GM12878 (cell line): Measurements from ENCODE around the gene TEX28. TPM values are rescaled to one million over a fixed set of nuclear protein-coding genes. Genes with fewer than 3 reads are reported as not detected.
A peak's percentile ranks its signal among the peaks of the same experiment; 100 is the strongest.

ENCODE experiments used
- ATAC-seq: fragments of 200-7000 bp; cut with Tn5 transposase; 3 replicates; pipeline ENCODE4 v1.9.1; 2020; ENCODE audit warnings: mild to moderate bottlenecking, moderate library complexity
- BruUV-seq: library from RNA; stranded (reverse); fragments of 400-500 nt; replicated peaks from 2 replicates; lab custom pipeline; 2021; lab: Mats Ljungman, UMichigan
- CTCF ChIA-PET: fragments of 300-600 bp; sonication (Branson Sonifier 250); formaldehyde crosslinking; extraction: SDS; loops from one replicate; lab custom pipeline; 2021; ENCODE audit warnings: inconsistent platforms; lab: Yijun Ruan, JAX
- POLR2A ChIA-PET: fragments of 350-600 bp; formaldehyde crosslinking; extraction: SDS; loops from one replicate; lab custom pipeline; 2021; ENCODE audit warnings: inconsistent platforms; lab: Charles Lee
- RAD21 ChIA-PET: fragments of 300-600 bp; sonication (Branson Sonifier 250); formaldehyde crosslinking; loops from one replicate; lab custom pipeline; 2023; ENCODE audit warnings: antibody characterized with exemption; ENCODE audit not compliant: unreplicated experiment; lab: Charles Lee
- SMC1A ChIA-PET: fragments of 300-600 bp; sonication (Branson Sonifier 250); formaldehyde crosslinking; loops from one replicate; lab custom pipeline; 2023; ENCODE audit not compliant: unreplicated experiment, uncharacterized antibody; lab: Charles Lee
- DNase-seq: peaks from one replicate; pipeline ENCODE4 v3.0.0-alpha.2; 2011; ENCODE audit warnings: low read depth, low spot score
- FAIRE-seq: peaks from 3 replicates; lab custom pipeline; 2011; peaks lifted over from hg19 to GRCh38; lab: Jason Lieb, UNC
- H2AFZ ChIP-seq: 2 replicates; pipeline ENCODE4 v1.6.0; 2011; ENCODE audit warnings: low read depth, low read length, control low read depth; ENCODE audit not compliant: control insufficient read depth
- H3K27ac ChIP-seq: 2 replicates; pipeline ENCODE4 v1.5.1; 2011; ENCODE audit warnings: control low read depth; ENCODE audit not compliant: control insufficient read depth, insufficient read depth
- H3K27me3 ChIP-seq, 2 experiments: replicated peaks in 1 of 2; 2 replicates each; pipeline versions ENCODE4 v1.6.0 to v1.6.1; 2011; ENCODE audit warnings: low read length in 1 of 2; ENCODE audit not compliant: control insufficient read depth in 2 of 2, insufficient read depth in 2 of 2
- H3K36me3 ChIP-seq, 2 experiments: 2 replicates each; pipeline ENCODE4 v1.5.1; 2011; ENCODE audit warnings: low read length in 1 of 2; ENCODE audit not compliant: control insufficient read depth in 2 of 2, insufficient read depth in 2 of 2
- H3K4me1 ChIP-seq: 2 replicates; pipeline ENCODE4 v1.6.1; 2011; ENCODE audit warnings: mild to moderate bottlenecking, low read length, moderate library complexity, mixed read lengths; ENCODE audit not compliant: control insufficient read depth, insufficient read depth
- H3K4me2 ChIP-seq: 2 replicates; pipeline ENCODE4 v1.6.0; 2011; ENCODE audit warnings: control low read depth; ENCODE audit not compliant: control insufficient read depth, insufficient read depth
- H3K4me3 ChIP-seq: fragments of 200-600 bp; sonication (generic); 2 replicates; pipeline ENCODE4 v1.5.1; 2016
- H3K79me2 ChIP-seq: 2 replicates; pipeline ENCODE4 v1.6.0; 2011; ENCODE audit warnings: low read length; ENCODE audit not compliant: control insufficient read depth, insufficient read depth
- H3K9ac ChIP-seq: 2 replicates; pipeline ENCODE4 v1.8.0; 2011; ENCODE audit warnings: low read length, control low read depth, mixed read lengths; ENCODE audit not compliant: control insufficient read depth, insufficient read depth
- H3K9me3 ChIP-seq: replicated peaks from 3 replicates; pipeline ENCODE4 v1.5.1; 2011; ENCODE audit warnings: mild to moderate bottlenecking, low read length; ENCODE audit not compliant: control insufficient read depth, insufficient read depth
- H4K20me1 ChIP-seq: 2 replicates; pipeline ENCODE4 v1.6.0; 2011; ENCODE audit not compliant: control insufficient read depth, insufficient read depth
- ATF7 ChIP-seq: fragments of 450-650 bp; IDR thresholded peaks from 2 replicates; pipeline ENCODE4 v1.6.1; 2016; ENCODE audit warnings: low read depth, mild to moderate bottlenecking
- BHLHE40 ChIP-seq, 2 experiments: fragments of 450-650 bp in 1 of 2; IDR thresholded peaks; 2 replicates each; pipeline ENCODE4 v1.6.1; 2011 to 2017; ENCODE audit warnings: low read depth in 2 of 2, borderline replicate concordance in 1 of 2, improper control_type of control experiment in 1 of 2, low read length in 1 of 2, mild to moderate bottlenecking in 1 of 2
- CREB1 ChIP-seq: IDR thresholded peaks from 2 replicates; pipeline ENCODE4 v1.6.1; 2012; ENCODE audit warnings: low read depth, mild to moderate bottlenecking, inconsistent platforms
- EZH2 ChIP-seq: IDR thresholded peaks from 2 replicates; pipeline ENCODE4 v1.6.1; 2012; ENCODE audit warnings: low read depth, mild to moderate bottlenecking, control low read depth, inconsistent platforms, low read length, borderline replicate concordance; ENCODE audit not compliant: control insufficient read depth
- NR2C1 ChIP-seq: fragments of 450-650 bp; IDR thresholded peaks from 2 replicates; pipeline ENCODE4 v1.6.1; 2017; ENCODE audit warnings: antibody characterized with exemption, mild to moderate bottlenecking, moderate library complexity
- RAD21 ChIP-seq: IDR thresholded peaks from 2 replicates; pipeline ENCODE4 v1.6.1; 2011; ENCODE audit warnings: mild to moderate bottlenecking, low read depth, low read length, moderate library complexity; ENCODE audit not compliant: insufficient read depth
- RAD51 ChIP-seq: fragments of 450-650 bp; IDR thresholded peaks from 2 replicates; pipeline ENCODE4 v1.6.1; 2016; ENCODE audit warnings: moderate library complexity, mild to moderate bottlenecking, inconsistent platforms
- SMC3 ChIP-seq: IDR thresholded peaks from 2 replicates; pipeline ENCODE4 v1.6.1; 2011; ENCODE audit warnings: low read length, improper control_type of control experiment, borderline replicate concordance
- YY1 ChIP-seq: IDR thresholded peaks from 2 replicates; pipeline ENCODE4 v1.6.1; 2011; ENCODE audit warnings: low read depth, mild to moderate bottlenecking, low read length
- WGBS: methylation state at CpG from one replicate; pipeline ENCODE4 v1.1.6; 2016; ENCODE audit warnings: low lambda C conversion rate; ENCODE audit not compliant: insufficient replicate concordance, insufficient coverage; ENCODE audit errors: missing lambda C conversion rate; 5-methylcytosine and 5-hydroxymethylcytosine counted together
- in situ Hi-C: fragments of 300-500 bp; cut with MboI; formaldehyde crosslinking; loops from 9 replicates; pipeline ENCODE4 v1.14.3; 2018; ENCODE audit warnings: mixed read lengths
- intact Hi-C: fragments of 100-400 bp; cut with micrococcal nuclease; formaldehyde crosslinking; loops from one replicate; pipeline ENCODE4 v1.14.2; 2022; ENCODE audit not compliant: unreplicated experiment
- polyA plus RNA-seq, 11 experiments: library from polyadenylated mRNA; depleted of rRNA in 4 of 11; unstranded in 6 of 11; stranded (reverse) in 5 of 11; fragments of >200 nt; fragmentation: Nextera tagmentation in 4 of 11; fragmentation: Illumina TruSeq in 1 of 11; extraction: Ambion mirVana in 4 of 11; extraction: Trizol in 1 of 11; gene quantifications; 1 replicate in 1 of 11; 2 replicates in 10 of 11; pipeline versions ENCODE4 v1.2.1 to v1.2.3, GENCODE V29; 2011 to 2016; ENCODE audit warnings: inconsistent platforms in 2 of 11, missing spikeins in 2 of 11, low read depth in 1 of 11
- total RNA-seq, 4 experiments: library from RNA; depleted of rRNA in 3 of 4; stranded (reverse); fragments of >200 nt in 3 of 4; fragmentation: Illumina TruSeq in 1 of 4; extraction: Trizol in 1 of 4; gene quantifications; 2 replicates each; pipeline versions ENCODE4 v1.2.1 to v1.2.3, GENCODE V29; 2013 to 2021
- TF ChIP-seq, protein P1 (sequence below): fragments of 450-650 bp; IDR thresholded peaks from 2 replicates; pipeline ENCODE4 v1.6.1; 2017; ENCODE audit warnings: antibody characterized with exemption, mild to moderate bottlenecking, moderate library complexity
- TF ChIP-seq, protein P2 (sequence below), 3 experiments: IDR thresholded peaks in 2 of 3; conservative IDR thresholded peaks in 1 of 3; 2 replicates each; pipeline ENCODE4 v1.5.1; 2011; ENCODE audit warnings: low read depth in 3 of 3, low read length in 3 of 3, mild to moderate bottlenecking in 3 of 3, control low read depth in 2 of 3, moderate library complexity in 2 of 3, inconsistent platforms in 1 of 3, mixed read lengths in 1 of 3; ENCODE audit not compliant: control insufficient read depth in 2 of 3, insufficient read depth in 1 of 3; ENCODE audit errors: extremely low read depth in 1 of 3
- TF ChIP-seq, protein P3 (sequence below): fragments of 450-650 bp; IDR thresholded peaks from 2 replicates; pipeline ENCODE4 v1.6.1; 2016; ENCODE audit warnings: mild to moderate bottlenecking

TEX28 gene
- total and polyA plus RNA-seq, 10 of the 15 experiments (the other 5 are each of a cell fraction or from before 2014, with no cell fraction given) = not detected

DNA sequence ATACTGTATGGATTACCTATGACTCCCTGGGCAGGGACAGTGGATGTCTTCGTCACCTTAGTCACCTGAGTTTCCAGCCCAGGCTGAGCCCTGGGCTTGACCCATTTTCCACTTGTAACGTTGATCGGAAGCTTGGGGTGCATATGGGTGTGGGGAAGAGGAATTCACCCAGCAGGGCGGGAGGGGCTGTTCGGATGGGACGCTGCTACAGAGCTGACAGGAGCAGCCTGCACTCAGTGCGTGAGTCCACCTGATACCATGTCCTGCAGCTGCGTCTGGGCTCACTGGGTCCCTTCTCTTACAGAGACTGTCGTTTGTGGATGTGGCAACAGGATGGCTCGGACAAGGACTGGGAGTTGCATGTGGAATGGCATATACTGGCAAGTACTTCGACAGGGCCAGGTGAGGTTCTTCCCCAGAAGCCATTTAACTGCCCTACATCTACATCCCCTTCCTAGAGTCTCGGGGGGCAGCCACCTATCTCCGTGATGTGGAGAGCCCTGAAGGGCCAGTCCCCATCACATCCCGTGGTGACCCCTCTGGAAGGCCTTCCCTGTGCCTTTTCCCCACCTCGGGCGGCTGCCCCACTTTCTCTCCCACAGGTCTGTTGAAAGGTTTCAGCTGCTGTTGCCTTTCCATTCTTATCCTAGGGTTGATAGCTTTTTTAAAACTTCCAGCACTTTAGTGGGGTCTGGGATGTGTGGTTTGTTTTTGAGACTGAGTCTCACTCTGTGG is 14.3 kb upstream of the TEX28 start (continued):
- TF ChIP-seq, protein P1, sequence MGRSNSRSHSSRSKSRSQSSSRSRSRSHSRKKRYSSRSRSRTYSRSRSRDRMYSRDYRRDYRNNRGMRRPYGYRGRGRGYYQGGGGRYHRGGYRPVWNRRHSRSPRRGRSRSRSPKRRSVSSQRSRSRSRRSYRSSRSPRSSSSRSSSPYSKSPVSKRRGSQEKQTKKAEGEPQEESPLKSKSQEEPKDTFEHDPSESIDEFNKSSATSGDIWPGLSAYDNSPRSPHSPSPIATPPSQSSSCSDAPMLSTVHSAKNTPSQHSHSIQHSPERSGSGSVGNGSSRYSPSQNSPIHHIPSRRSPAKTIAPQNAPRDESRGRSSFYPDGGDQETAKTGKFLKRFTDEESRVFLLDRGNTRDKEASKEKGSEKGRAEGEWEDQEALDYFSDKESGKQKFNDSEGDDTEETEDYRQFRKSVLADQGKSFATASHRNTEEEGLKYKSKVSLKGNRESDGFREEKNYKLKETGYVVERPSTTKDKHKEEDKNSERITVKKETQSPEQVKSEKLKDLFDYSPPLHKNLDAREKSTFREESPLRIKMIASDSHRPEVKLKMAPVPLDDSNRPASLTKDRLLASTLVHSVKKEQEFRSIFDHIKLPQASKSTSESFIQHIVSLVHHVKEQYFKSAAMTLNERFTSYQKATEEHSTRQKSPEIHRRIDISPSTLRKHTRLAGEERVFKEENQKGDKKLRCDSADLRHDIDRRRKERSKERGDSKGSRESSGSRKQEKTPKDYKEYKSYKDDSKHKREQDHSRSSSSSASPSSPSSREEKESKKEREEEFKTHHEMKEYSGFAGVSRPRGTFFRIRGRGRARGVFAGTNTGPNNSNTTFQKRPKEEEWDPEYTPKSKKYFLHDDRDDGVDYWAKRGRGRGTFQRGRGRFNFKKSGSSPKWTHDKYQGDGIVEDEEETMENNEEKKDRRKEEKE = no peak
- TF ChIP-seq NR2C1 = no peak
- no peak for TF ChIP-seq ATF7

DNA sequence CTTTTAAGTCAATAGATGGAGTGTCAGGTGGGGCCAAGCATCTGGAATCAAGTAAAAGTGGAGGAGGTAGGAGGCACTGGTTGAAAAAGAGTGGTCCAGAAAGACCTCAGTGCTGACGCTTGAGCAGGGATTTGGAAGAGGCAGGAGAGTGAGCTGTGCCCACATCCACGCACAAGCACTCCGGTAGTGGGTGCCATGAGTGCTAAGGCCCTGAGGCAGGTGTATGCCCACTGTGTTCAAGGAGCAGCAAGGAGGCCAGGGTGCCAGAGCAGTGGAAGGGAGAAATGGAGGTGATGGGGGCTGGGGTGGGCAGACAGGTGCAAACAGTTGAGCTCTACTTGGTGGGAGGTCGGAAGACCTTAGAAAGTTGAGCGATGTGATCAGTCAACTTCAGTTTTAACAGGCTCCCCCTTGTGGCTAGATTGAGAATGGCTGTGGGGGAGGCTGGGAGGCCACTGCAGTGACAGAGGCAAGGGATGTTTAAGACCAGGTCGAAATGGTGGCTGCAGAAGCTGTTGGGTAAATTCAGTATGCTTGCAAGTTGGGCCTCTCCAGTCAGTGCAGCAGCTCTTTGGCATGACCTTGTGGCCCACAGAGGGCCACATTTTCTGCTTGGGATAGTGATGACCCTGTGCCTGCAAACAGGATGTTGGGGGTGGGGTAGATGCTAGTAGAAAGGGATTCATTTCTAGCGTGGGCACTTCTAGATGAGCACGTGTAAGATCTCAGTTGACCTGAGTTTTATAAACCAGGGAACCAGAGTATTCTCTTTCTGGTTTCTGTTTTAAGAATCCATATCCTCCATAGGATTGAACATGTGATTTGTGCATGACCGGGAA is 13.4 kb upstream of the TEX28 start:
- Histone ChIP-seq H3K36me3 (no peaks in the 10 kb centered on the region), H4K20me1 (no peaks in the 10 kb centered on the region), H3K27me3 (no peaks in the 10 kb centered on the region), H3K9me3 (no peaks in the 10 kb centered on the region; the same call in 2 of the 3 replicates), H3K4me1 (peaks cover under 1% of the 10 kb centered on the region; the same call in 1 of the 2 replicates), H3K4me2 (no peak overlapping the region), H2AFZ (no peak overlapping the region), H3K4me3 (no peak overlapping the region), H3K79me2 (no peaks in the 10 kb centered on the region), H3K27ac (no peak overlapping the region), H3K9ac (no peak overlapping the region)
- ChIA-PET RAD21 (interaction anchor here (0.6 to 1.3 kb wide), 3 partner anchors 10 to 198 kb away, joined by 3 to 4 read pairs (median 3); no protein-coding TSS in a partner anchor), POLR2A (interaction anchor here (0.5 kb wide), 1 partner anchor 272 kb away, joined by 3 read pairs; no protein-coding TSS in a partner anchor), SMC1A (interaction anchor here (0.9 kb wide), 1 partner anchor 173 kb away, joined by 4 read pairs; no protein-coding TSS in a partner anchor), CTCF (interaction anchor here (0.7 to 4.0 kb wide), 6 partner anchors 8 to 217 kb away, joined by 3 to 17 read pairs (median 4); no protein-coding TSS in a partner anchor)
- TF ChIP-seq RAD21 (peak; percentile 40), RAD51 (no peak), EZH2 (no peak), YY1 (0 out of 2 replicates have a peak, but pooled peaks have one; percentile 39), BHLHE40 (IDR thresholded peaks at IDR 0.05; ENCODE audit: borderline replicate concordance in 1 of 2, low read depth in 2 of 2, low read length in 1 of 2) (no peak), CREB1 (no peak), SMC3 (peak; percentile 62)
- TF ChIP-seq, protein P2, sequence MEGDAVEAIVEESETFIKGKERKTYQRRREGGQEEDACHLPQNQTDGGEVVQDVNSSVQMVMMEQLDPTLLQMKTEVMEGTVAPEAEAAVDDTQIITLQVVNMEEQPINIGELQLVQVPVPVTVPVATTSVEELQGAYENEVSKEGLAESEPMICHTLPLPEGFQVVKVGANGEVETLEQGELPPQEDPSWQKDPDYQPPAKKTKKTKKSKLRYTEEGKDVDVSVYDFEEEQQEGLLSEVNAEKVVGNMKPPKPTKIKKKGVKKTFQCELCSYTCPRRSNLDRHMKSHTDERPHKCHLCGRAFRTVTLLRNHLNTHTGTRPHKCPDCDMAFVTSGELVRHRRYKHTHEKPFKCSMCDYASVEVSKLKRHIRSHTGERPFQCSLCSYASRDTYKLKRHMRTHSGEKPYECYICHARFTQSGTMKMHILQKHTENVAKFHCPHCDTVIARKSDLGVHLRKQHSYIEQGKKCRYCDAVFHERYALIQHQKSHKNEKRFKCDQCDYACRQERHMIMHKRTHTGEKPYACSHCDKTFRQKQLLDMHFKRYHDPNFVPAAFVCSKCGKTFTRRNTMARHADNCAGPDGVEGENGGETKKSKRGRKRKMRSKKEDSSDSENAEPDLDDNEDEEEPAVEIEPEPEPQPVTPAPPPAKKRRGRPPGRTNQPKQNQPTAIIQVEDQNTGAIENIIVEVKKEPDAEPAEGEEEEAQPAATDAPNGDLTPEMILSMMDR (IDR thresholded peaks at IDR 0.05 in 2 of 3, conservative IDR thresholded peaks at IDR 0.05 in 1 of 3; ENCODE audit: control insufficient read depth in 2 of 3, extremely low read depth in 1 of 3, insufficient read depth in 1 of 3, low read depth in 3 of 3, low read length in 3 of 3) = peak; percentile 60 to 80 (median 67)
- TF ChIP-seq, protein P3, sequence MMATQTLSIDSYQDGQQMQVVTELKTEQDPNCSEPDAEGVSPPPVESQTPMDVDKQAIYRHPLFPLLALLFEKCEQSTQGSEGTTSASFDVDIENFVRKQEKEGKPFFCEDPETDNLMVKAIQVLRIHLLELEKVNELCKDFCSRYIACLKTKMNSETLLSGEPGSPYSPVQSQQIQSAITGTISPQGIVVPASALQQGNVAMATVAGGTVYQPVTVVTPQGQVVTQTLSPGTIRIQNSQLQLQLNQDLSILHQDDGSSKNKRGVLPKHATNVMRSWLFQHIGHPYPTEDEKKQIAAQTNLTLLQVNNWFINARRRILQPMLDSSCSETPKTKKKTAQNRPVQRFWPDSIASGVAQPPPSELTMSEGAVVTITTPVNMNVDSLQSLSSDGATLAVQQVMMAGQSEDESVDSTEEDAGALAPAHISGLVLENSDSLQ = no peak
- BruUV-seq = no TSS peak
- in situ Hi-C loops = loop anchor here (25.0 kb wide), 1 partner anchor 171 kb away; the partner anchor contains the start of gene OPN1LW
- WGBS = 34% methylated on average over 9 of the region's 9 CpGs
- intact Hi-C loops = no loop called here
- DNase-seq = no peak
- peak; percentile 91 for ATAC-seq
- peak; percentile 18 for FAIRE-seq
